Measurements from ENCODE around the gene THADA.
A peak's percentile ranks its signal among the peaks of the same experiment; 100 is the strongest.
"Not testable (repeated sequence)": the region's sequence is repeated elsewhere in the genome, so short reads cannot be mapped to it uniquely, and the experiment has no call there.

THADA gene

DNA sequence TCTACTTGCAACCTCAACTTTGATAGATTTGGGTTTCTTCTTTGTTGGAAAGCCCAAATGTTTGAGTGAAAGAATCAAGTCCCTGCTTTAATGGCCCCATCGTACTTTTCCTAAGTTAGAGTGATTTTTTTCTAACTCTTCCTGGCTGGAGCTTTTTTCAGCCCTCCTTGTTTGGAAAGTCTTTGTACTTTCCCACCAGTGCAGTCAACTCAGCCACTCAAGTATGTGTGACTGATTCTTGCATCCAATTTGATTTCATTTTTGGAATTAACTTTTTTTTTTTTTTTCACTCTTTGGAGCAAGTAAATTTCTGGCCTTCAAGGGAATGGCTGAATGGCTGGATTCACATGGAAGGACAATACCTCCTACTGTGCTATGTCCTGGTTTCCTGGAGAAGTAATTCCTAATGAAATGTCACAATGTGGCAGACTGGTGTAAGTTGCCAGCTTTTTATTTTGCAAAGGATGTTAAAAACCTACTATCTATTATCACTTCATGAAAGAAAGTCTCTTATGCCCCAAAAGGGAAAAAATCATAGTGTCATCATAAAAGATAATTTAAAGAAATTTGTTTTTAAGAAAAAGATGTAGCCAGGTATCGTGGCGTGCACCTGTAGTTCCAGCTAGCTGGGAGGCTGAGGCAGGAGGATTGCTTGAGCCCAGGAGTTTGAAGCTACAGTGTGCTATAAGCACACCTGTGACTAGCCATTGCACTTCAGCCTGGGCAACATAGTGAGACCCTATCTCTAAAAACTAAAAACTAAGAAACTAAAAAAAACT, 293.5 kb downstream of the THADA start:
- DNase-seq (ENCODE audit: low read depth in 2 of 2) = no peak

DNA sequence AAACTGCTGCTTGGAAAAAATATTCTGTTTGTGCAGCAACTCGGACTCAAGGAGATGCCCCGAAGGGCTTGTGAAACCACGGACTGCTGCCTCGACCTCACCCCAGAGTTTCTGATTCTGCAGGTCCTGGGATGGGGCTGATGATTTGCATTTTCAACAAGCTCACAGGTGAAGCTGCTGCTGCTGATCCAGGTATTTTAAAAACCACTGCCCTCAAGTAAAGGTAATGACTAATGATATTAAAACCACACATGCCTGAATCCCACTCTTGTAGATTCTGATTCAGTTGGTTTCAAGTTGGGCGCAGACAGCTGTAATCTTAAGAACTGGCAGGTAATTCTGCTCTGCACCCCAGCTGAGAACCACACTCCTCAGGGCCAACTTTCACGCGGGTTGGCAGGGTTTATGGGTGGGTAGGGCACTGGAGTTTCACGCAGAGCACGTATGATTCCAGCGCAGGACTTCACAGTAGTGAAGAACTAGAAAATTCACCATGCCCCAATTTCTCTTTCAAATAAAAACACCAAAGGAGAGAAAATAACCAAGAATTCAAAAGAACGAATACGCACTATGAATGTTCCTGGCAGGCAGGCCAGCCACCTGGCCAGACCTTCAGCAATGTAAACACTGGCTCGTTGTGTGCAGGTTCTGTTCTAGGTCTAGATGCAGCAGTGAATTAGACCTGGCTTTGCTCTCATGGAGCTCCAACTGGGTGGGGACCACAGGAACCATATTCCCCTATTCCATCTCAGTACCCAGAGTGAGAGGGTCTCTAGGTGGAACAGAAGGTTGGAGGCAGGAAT, 294.9 kb downstream of the THADA start:
- no peak for DNase-seq (ENCODE audit: low read depth in 2 of 2)

DNA sequence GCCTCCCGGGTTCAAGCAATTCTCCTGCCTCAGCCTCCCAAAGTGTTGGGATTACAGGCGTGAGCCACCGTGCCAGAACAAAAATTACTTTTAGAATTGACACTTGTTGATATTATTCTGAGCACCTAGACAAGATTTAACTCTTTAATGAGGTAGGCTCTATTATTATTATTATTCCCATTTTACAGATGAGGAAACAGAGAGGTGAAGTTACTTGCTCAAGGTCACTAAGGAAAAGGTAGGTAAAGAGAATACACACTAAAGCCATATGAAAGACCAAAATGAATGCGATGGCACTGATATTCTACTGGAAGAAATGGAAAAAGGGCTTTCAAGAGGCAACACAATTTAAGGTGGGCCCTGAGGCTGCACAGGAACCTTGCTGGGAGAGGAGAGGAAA, 295.6 kb downstream of the THADA start:
- DNase-seq (ENCODE audit: low read depth in 2 of 2) = no peak

DNA sequence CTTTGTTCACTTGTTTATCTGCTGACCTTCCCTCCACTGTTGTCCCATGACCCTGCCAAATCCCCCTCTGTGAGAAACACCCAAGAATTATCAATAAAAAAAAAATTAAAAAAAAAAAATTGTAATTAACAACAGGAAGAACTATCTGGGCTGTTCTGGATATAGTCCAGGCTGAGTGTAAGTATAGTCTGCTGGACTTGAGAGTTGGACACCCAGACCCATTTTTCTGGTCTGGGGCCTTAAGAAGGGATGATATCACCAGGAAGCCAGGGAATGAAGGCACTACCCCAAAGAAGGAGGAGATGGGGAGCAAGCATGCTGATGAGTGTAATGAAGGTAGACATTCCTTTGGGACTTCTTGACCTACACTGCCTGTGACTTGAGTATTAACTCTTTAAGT, 297.3 kb downstream of the THADA start:
- no peak for DNase-seq (ENCODE audit: low read depth in 2 of 2)

DNA sequence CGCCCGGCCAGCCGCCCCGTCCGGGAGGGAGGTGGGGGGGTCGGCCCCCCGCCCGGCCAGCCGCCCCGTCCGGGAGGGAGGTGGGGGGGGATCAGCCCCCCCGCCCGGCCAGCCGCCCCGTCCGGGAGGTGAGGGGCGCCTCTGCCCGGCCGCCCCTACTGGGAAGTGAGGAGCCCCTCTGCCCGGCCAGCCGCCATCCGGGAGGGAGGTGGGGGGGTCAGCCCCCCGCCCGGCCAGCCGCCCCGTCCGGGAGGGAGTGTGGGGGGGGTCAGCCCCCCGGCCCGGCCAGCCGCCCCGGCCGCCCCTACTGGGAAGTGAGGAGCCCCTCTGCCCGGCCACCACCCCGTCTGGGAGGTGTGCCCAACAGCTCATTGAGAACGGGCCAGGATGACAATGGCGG, 298.1 kb downstream of the THADA start:
- DNase-seq (ENCODE audit: low read depth in 2 of 2) = not testable (repeated sequence)

DNA sequence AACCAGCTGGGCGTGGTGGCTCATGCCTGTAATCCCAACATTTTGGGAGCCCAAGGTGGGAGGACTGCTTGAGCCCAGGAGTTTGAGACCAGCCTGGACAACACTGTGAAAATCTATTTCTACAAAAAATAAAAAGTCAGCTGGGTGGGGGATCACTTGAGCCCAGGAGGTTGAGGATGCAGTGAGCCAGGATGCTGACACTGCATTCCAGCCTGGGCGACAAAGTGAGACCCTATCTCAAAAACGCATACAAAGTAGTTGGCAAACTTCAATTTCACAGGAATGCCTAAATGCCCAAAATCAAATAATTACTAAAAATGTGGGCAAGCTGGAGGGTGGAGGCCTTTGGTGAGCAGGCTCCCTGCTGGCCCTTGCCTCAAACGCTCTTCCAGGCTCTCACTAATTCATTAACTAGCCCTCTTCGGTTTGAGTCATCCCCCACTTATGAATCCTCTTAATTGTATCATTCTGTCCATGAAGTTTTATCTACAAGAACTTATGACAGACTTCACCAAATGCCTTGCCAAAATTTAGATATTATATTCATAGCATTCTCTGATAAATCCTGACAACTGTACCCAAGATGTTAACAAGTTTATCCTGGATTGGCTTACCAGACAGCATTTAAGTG, 300.8 kb downstream of the THADA start:
- DNase-seq (ENCODE audit: low read depth in 2 of 2) = no peak

DNA sequence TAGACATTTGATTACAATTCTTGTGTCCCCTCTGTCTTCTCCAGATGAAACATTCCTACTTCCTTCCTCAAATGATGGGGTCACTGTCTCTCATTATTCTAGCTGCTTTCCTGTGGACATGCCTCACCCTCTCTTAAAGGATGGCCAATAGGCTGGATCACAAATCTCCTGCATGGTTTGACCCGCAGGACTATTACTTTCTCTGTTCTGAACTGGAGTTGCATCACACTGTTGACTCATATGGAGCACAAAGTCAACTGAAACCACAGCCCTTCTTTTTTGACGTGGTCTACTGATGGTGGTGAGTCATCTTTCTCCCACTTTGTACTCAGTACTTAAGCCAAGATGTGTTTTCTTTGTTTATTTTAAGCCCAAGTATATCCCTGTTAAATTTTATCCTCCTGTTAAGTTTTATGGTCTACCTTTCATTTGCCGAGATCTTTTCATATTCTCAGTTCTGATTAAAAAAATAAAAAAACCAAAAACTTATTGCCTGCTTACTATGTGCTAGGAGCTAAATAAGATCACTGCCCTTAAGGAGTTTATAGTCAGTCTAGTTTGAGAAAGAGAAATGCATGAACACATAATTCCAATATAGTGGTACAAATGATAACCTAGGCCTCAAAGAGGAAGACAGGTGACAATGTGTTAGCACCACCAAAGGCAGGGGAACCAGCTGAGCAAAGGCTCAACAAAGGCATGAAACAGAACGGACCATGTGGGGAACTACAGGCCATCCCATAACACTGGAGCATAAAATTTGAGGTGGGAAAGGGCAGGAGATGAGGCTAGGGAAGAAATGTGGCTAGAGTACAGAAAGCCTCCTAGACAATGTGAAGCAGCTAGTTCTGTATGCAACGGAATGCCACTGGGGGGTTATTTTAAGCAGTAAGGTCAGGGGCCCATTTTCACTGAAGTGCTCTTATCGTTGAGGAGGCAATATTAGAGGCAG, 301.8 kb downstream of the THADA start:
- peak in 1 of 2 donors; percentile 31 for DNase-seq (ENCODE audit: low read depth in 2 of 2)

DNA sequence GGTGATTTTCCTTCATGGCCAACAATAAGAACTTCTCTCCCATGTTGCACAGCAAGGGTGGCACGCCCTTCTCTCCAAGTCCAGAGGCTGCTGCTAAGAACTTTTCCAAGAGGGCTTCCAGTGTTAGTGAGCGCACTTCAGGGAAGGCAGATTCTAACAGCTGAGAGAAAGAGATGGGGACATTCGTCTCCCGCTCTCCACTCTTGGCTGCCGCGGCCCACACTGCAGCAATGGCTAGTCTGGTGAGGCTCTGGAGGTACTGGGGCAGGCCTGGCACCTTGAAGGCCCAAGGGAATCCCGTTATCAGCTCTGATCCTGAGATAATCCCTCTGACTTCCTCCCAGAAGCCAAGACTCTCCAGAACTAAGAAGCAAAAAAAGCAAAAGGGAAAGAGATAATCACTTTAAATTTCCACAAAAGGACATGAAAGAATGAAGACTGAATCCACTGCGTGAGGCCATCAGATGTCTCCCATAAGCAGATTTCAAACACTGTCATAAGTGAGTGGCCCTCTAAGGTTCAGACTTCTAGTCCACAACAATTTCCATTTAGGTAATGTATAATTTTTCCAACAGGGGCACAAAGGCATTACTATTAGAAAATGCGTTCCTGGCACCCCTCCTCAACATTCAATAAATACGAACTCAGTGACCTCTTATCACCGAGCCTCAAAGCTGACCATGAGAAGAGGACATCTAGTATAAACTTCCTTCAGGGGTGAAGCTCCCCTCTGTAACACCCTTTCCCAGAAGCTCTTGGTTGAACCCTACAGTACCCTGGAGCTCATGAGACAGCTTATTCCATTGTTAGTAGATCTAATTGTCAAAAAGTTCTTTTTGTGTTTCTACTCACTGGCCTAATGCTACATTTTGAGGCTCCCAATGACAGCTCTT, 302.7 kb downstream of the THADA start:
- DNase-seq (ENCODE audit: low read depth in 2 of 2) = no peak

DNA sequence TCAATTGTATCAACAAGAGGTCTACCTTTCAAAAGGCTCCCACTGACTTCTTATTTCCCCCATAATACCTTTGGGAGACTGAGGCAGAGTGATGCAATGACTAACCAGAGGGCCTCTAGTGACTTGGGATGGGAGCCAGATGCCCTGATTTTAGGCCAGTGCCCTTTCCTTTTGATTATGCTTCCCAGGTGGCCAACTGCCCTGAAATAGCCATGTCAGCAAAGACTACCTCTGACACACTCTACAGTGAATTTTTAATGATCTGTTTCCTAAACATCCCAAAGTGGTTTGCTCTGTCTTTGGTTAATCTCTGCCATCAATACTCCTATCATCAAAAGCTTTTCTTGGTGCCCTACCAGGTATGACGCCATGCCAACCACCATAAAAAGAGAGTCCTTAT, 303.5 kb downstream of the THADA start:
- DNase-seq (ENCODE audit: low read depth in 2 of 2) = no peak

DNA sequence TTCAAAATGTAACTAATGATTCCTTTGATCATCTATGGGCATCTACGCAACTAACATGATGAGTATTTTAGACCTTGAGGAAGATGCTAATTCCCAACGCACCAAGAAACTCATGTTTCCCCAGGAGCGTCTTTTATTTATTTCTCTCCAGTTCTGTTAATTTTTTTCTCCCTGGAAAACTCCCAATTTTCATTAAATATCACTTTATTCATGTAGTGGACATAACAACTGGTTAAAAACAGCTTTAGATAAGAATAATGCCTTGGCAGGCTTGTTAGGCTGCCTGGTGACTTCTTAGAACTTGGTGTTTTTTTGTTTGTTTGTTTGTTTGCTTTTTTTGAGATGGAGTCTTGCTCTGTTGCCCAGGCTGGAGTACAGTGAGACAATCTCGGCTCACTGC, 306.5 kb downstream of the THADA start:
- no peak for DNase-seq (ENCODE audit: low read depth in 2 of 2)

DNA sequence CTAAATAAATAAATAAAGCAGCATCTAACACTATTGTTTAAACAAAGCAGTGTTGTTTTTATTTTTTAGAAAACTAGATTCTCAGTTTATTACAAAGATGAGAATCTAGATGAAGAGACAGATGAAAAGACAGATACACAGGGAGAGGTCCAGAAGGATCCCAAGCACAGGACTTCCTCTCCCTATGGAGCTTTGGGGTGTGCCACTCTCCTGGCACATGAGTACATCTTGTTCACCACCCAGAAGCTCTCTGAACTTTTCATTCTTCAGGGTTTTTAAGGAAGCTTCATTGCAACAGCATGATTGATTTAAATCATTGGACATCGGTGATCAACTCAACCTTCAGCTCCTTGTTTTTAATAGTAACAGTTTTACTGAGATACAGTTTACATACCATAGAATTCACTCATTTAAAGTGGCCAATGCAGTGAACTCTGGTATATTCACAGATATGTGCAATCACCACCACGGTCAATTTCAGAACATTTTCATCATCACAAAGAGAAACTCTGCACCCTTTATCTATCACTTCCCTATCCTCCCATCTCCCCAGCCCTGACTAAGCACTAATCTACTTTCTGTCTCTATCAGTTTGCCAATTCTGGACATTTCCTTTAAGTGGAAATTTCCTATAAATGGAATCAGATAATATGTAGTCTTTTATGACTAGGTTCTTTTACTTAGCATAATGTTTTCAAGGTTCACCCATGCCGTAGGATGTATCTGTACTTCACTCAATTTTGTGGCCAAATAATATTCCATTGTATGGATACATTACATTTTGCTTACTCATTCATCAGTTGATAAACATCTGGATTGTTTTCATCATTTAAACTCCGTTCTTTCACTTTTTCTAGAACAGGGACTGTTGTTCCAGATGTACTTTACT, 307.2 kb downstream of the THADA start:
- no peak for DNase-seq (ENCODE audit: low read depth in 2 of 2)

DNA sequence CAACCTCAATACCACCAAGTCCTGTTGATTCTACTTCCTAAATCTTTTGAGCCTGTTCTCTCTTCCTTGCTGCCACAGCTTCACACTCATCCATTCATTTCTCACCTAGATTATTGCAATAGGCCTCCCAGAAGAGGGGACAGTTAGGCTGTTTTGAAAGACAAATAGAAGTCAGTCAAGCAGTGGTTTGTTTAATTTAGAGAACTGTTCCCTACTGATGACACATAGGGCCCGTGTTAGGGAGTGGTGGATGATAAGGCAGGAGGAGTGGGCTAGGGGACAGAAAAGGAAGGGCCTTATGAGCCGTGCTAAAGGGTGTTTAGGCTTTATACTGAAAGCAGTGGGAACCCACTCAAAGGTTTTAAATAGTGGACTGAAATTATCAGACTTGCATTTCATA, 309.9 kb downstream of the THADA start:
- no peak for DNase-seq (ENCODE audit: low read depth in 2 of 2)

DNA sequence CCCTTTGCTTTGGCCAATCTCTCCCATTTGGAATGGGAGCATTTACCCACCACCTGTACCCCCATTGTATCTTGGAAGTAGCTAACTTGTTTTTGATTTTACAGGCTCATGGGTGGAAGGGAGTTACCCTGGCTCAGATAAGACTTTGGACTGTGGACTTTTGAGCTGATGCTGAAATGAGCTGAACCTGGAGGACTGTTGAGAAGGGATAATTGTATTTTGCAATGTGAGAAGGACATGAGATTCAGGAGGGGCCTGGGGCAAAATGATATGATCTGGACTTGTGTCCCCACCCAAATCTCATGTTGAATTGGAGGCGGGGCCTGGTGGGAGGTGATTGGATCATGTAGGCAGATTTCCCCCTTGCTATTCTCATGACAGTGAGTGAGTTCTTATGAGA, 310.9 kb downstream of the THADA start:
- no peak for DNase-seq (ENCODE audit: low read depth in 2 of 2)

DNA sequence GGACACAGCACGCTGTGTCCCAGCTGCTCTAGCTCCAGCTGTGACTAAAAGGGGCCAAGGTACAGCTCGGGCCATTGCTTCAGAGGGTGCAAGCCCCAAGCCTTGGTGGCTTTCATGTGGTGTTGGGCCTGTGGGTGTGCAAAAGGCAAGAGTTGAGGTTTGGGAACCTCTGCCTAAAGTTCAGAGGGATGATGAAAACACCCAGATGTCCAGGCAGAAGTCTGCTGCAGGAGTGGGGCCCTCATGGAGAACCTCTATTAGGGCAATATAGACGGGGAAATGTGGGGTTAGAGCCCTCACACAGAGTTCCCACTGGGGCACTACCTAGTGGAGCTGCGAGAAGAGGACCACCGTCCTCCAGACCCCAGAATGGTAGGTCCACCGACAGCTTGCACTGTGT, 311.5 kb downstream of the THADA start:
- DNase-seq (ENCODE audit: low read depth in 2 of 2) = not testable (repeated sequence)

DNA sequence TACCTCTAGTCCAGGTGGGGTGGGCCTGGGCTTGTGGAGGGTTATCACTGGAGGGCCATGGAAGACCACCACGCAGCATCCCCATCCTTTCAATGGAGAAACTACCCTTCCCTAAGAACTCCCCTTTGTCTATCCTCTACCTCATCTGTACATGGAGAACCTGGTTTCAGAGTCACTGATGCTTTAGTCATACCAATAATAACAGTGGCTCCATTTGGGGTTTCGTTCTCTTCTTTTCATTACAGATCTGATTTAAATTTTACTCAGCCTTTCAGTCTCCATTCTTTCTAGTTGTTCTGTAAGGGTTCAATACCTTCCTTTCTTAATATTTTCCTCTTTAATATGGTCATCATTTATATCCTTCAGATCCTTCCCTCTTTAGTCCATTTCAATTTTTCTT, 314.8 kb downstream of the THADA start:
- DNase-seq (ENCODE audit: low read depth in 2 of 2) = no peak

DNA sequence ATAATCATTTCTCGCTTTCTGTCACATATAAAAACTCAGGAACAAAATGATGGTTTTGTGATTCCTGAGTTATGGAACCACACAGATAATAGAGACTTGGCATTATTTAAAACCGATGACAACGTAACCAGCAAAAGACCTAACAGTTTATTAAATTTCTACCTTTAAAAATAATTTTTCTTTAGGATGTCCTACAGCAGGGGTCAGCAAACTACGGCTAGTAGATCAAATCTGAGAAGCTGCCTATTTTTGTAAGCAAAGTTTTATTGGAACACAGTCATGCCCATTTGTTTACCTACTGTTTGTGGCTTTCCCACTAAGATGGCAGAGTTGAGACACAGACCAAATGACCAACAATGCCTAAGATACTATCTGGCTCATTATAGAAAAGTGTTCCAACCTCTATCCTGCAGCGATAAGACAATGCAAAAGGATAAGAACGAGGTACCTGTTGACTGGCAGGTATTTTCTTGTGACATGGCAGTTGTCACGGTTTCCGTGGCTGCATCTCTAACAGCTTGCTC, 316.5 kb downstream of the THADA start:
- no peak for DNase-seq (ENCODE audit: low read depth in 2 of 2)

DNA sequence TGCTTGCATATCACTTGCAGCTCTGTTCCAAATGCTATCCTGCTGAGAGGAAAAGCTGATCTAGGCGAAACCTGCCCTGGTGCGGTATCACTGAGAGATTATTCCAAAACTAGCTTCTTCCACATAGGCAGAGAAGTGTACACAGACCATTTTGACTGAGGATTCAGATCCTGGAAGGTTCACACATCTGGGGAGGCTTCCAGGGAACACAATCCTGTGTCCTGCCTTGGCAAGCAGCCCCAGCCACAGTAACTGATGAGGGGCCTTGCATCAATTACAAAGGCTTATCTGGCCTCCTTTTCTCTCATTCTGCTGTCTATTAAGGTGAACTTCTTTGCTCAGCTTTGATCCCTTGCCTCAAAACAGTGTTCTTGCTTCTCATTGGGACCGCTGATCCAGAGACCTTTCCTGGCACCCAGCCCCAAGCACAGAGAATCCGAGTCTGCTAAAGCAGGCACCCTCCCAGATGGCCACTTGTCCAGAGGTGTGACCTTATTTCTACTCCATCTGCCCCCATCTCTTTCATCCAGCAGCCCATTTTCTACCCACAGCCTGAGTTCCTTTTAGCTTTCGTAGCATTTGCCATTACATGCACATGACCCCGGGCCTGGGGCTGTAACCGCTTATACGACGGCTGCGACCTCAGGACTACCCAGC, 317.1 kb downstream of the THADA start:
- DNase-seq (ENCODE audit: low read depth in 2 of 2) = no peak

DNA sequence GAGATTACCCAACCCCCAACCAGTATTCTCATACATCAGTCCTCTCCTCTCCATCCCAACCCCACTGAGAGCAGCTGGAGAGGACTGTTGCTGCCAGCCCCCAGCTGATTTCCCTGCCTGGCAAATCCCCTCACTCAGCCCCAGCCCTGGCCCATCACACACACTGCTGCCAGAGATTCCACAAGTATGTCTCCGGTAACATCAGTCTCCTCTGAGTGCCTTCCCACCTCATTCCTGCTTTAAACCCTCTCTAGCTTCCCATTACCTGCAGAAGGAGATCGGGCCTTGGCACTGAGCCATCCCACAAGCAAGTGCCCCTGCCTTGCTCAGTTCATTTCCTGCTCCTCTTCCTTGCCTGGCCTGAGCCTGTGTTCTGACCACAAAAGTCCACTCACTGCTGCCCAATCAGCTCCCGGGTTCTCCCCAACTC, 318.9 kb downstream of the THADA start:
- no peak for DNase-seq (ENCODE audit: low read depth in 2 of 2)
